Sigmoid colon (tissue), 7 donors: ENCODE data around the gene COL4A6. TPM values are rescaled to one million over a fixed set of nuclear protein-coding genes. Genes with fewer than 3 reads are reported as not detected.

Experiments used
- DNase-seq: peaks from one replicate; pipeline ENCODE4 v3.0.0-alpha.2; 2019
- H3K27ac ChIP-seq, 4 donors: fragments of 200-600 bp; sonication (generic); one replicate each; pipeline ENCODE4 v1.5.1; 2016 to 2019; ENCODE audit warnings: mild to moderate bottlenecking in 1 of 4
- H3K27me3 ChIP-seq, 3 donors: fragments of 200-600 bp; sonication (generic); one replicate each; pipeline ENCODE4 v1.5.1; 2019; ENCODE audit warnings: mild to moderate bottlenecking in 1 of 3
- H3K36me3 ChIP-seq, 4 donors: fragments of 200-600 bp; sonication (generic); one replicate each; pipeline ENCODE4 v1.5.1; 2016 to 2019
- H3K4me1 ChIP-seq, 4 donors: fragments of 200-600 bp; sonication (generic); one replicate each; pipeline ENCODE4 v1.5.1; 2017 to 2019
- H3K4me3 ChIP-seq, 4 donors: fragments of 200-600 bp; sonication (generic); one replicate each; pipeline ENCODE4 v1.5.1; 2017 to 2019; ENCODE audit warnings: mild to moderate bottlenecking in 2 of 4, moderate library complexity in 1 of 4
- H3K9me3 ChIP-seq, 4 donors: fragments of 200-600 bp in 3 of 4; sonication (generic) in 3 of 4; one replicate each; pipeline versions ENCODE4 v1.5.1 to v1.6.1; 2013 to 2019
- CTCF ChIP-seq, 4 experiments: fragments of 450-650 bp in 3 of 4; fragments of 200-600 bp in 1 of 4; IDR thresholded peaks; one replicate each; pipeline ENCODE4 v1.5.1; 2016 to 2019; ENCODE audit warnings: antibody characterized with exemption in 4 of 4, mild to moderate bottlenecking in 3 of 4, moderate library complexity in 2 of 4
- EP300 ChIP-seq, 4 donors: sonication (generic); formaldehyde crosslinking; IDR thresholded peaks; one replicate each; pipeline ENCODE4 v1.6.1; 2017; ENCODE audit warnings: antibody characterized with exemption in 4 of 4
- POLR2A ChIP-seq, 2 donors: fragments of 450-650 bp; IDR thresholded peaks; one replicate each; pipeline ENCODE4 v1.6.1; 2016; ENCODE audit warnings: antibody characterized with exemption in 2 of 2, mild to moderate bottlenecking in 2 of 2, moderate library complexity in 2 of 2
- POLR2AphosphoS5 ChIP-seq, 4 donors: sonication (generic); formaldehyde crosslinking; IDR thresholded peaks; one replicate each; pipeline ENCODE4 v1.6.1; 2017; ENCODE audit warnings: antibody characterized with exemption in 4 of 4
- WGBS, 2 donors: extraction: QIAGEN DNeasy Blood & Tissue Kit; methylation state at CpG; one replicate each; pipeline ENCODE4 v1.1.7; 2013; 5-methylcytosine and 5-hydroxymethylcytosine counted together
- intact Hi-C: fragments of 100-400 bp; cut with DNase I; formaldehyde crosslinking; loops from one replicate; pipeline ENCODE4 v1.15.1; 2023
- polyA plus RNA-seq, 3 donors: library from polyadenylated mRNA; stranded (reverse); fragments of 200-250 nt; gene quantifications; one replicate each; pipeline ENCODE4 v1.2.3, GENCODE V29; 2013
- total RNA-seq, 4 donors: library from RNA; depleted of rRNA; stranded (reverse); fragments of >200 nt; gene quantifications; one replicate each; pipeline ENCODE4 v1.1.0, GENCODE V29; 2016
- donor health status: healthy with polysubstance abuse.
- donor health status: Bipolar disorder and iron deficiency.
- donor health status: healthy.

COL4A6 gene
- total and polyA plus RNA-seq, 7 donors = 0.16 to 3.0 (median 0.36) TPM

DNA sequence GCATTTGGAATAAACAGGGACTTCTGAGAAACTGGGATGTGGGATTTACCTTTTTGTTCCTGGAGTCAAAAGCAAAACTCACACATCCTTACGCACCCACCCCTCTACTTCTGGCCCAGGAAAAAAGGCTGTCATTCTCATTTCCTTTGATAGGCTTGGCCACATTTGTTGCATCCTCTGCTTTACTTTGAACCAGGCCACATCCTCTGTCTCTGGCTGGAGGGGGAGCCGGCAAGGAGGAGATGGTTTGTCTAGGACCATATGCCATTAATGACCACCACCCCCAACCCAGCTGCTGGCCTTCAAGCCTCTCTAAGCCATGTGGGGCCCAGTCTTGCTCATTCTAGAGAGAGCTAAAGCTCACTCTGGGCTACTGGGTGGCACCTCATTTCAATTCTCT is 282.1 kb downstream of the COL4A6 start:
- DNase-seq = no peak
- Histone ChIP-seq H3K27ac (no peak overlapping the region), H3K4me1 (no peaks in the 10 kb centered on the region), H3K27me3 (no peaks in the 10 kb centered on the region), H3K36me3 (peaks cover 0 to 12% (median 0%) of the 10 kb centered on the region in 4 donors), H3K4me3 (no peak overlapping the region), H3K9me3 (no peaks in the 10 kb centered on the region)
- TF ChIP-seq POLR2A (IDR thresholded peaks at IDR 0.05) (no peak), EP300 (IDR thresholded peaks at IDR 0.05) (no peak), POLR2AphosphoS5 (IDR thresholded peaks at IDR 0.05) (no peak)
- intact Hi-C loops = no loop called here
- WGBS, 2 donors = 89 to 96% methylated on average over 2 of the region's 2 CpGs

- Histone ChIP-seq H3K36me3 (peaks cover 0 to 12% (median 0%) of the 10 kb centered on the region in 4 donors), H3K4me3 (no peak overlapping the region)
- intact Hi-C loops = no loop called here
Measured at GRCh38 chrX:108148524-108148923, 289.7 kb downstream of the COL4A6 start.

GRCh38 chrX:108138814-108139702 is 299.2 kb downstream of the COL4A6 start:
- TF ChIP-seq POLR2AphosphoS5 (IDR thresholded peaks at IDR 0.05) = no peak
- TF ChIP-seq POLR2A (IDR thresholded peaks at IDR 0.05) = no peak
- TF ChIP-seq CTCF (IDR thresholded peaks at IDR 0.05) = peak in 2 of 4 experiments; percentile 11 to 32
- H3K36me3 ChIP-seq = peaks cover 0 to 11% (median 0%) of the 10 kb centered on the region in 4 donors
- no peaks in the 10 kb centered on the region for H3K4me1 ChIP-seq
- no peak overlapping the region for H3K27ac ChIP-seq
- DNase-seq = no peak
- intact Hi-C loops = no loop called here
- no peaks in the 10 kb centered on the region for H3K27me3 ChIP-seq
- WGBS, 2 donors = 84 to 91% methylated on average over 7 of the region's 7 CpGs
- no peaks in the 10 kb centered on the region for H3K9me3 ChIP-seq
- no peak overlapping the region for H3K4me3 ChIP-seq

More at GRCh38 chrX:108148524-108148923, 289.7 kb downstream of the COL4A6 start:
- Histone ChIP-seq H3K27me3 (no peaks in the 10 kb centered on the region), H3K4me1 (no peaks in the 10 kb centered on the region), H3K27ac (no peak overlapping the region), H3K9me3 (no peaks in the 10 kb centered on the region)
- no peak for TF ChIP-seq POLR2AphosphoS5 (IDR thresholded peaks at IDR 0.05)
- no peak for DNase-seq

DNA sequence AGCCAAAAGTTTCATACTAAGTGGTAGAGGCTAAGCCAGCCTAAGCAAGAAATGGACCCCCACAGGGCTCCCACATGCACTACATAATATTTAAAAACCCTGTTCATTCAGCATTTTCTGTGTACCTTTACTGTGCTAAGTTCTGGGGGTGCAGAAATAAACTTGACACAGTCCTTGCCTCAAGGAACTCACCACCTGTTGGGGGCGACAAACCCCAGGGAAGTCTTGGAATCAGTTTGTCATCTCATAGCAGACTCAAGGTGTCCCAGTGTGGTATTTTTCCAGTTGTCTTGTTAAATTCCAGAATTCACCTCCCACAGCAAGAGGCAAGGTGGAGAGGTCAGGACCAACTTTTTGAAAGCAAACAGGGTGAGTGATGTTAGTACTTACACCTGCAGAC is 303.5 kb downstream of the COL4A6 start:
- Histone ChIP-seq H3K4me3 (no peak overlapping the region), H3K9me3 (no peaks in the 10 kb centered on the region), H3K27ac (no peak overlapping the region), H3K4me1 (no peaks in the 10 kb centered on the region), H3K27me3 (no peaks in the 10 kb centered on the region), H3K36me3 (peaks cover 0 to 11% (median 0%) of the 10 kb centered on the region in 4 donors)
- DNase-seq = no peak
- TF ChIP-seq EP300 (IDR thresholded peaks at IDR 0.05) (no peak), CTCF (IDR thresholded peaks at IDR 0.05) (no peak), POLR2A (IDR thresholded peaks at IDR 0.05) (no peak), POLR2AphosphoS5 (IDR thresholded peaks at IDR 0.05) (no peak)
- intact Hi-C loops = no loop called here
- 90 to 91% methylated on average over 1 of the region's 1 CpG for WGBS, 2 donors

- no peaks in the 10 kb centered on the region for H3K4me1 ChIP-seq
- no peak overlapping the region for H3K4me3 ChIP-seq
- intact Hi-C loops = no loop called here
- H3K27me3 ChIP-seq = no peaks in the 10 kb centered on the region
- no peak for TF ChIP-seq POLR2AphosphoS5 (IDR thresholded peaks at IDR 0.05)
- TF ChIP-seq CTCF (IDR thresholded peaks at IDR 0.05) = no peak
- no peak for TF ChIP-seq EP300 (IDR thresholded peaks at IDR 0.05)
- TF ChIP-seq POLR2A (IDR thresholded peaks at IDR 0.05) = no peak
- H3K9me3 ChIP-seq = no peaks in the 10 kb centered on the region
- peaks cover 0 to 5% (median 0%) of the 10 kb centered on the region in 4 donors for H3K36me3 ChIP-seq
- WGBS, 2 donors = 85 to 93% methylated on average over 2 of the region's 2 CpGs
- no peak for DNase-seq
- no peak overlapping the region for H3K27ac ChIP-seq
Measured at GRCh38 chrX:108132876-108133275, 305.3 kb downstream of the COL4A6 start.
